WTC11 (cell line): Measurements from ENCODE around the gene EYA2. TPM values are rescaled to one million over a fixed set of nuclear protein-coding genes. Genes with fewer than 3 reads are reported as not detected.

Source experiments
- ATAC-seq: fragments of 200-7000 bp; cut with Tn5 transposase; 2 replicates; pipeline ENCODE4 v1.10.0; 2021; ENCODE audit warnings: mild to moderate bottlenecking, moderate library complexity
- CTCF ChIA-PET: fragments of 300-600 bp; sonication (Branson Sonifier 250); formaldehyde crosslinking; loops from one replicate; lab custom pipeline; 2021; ENCODE audit warnings: antibody characterized with exemption; lab: Charles Lee
- POLR2A ChIA-PET: fragments of 350-600 bp; sonication (Branson Sonifier 250); formaldehyde crosslinking; loops from one replicate; lab custom pipeline; 2021; ENCODE audit warnings: antibody characterized with exemption; lab: Charles Lee
- DNase-seq: peaks from one replicate; pipeline ENCODE4 v3.0.0; 2021; ENCODE audit warnings: low spot score
- H3K27ac Mint-ChIP-seq: 2 replicates; pipeline ENCODE4 v1.8.0; 2021; ENCODE audit warnings: mixed read lengths
- H3K27me3 Mint-ChIP-seq: 2 replicates; pipeline ENCODE4 v1.8.0; 2021; ENCODE audit warnings: low read depth, mild to moderate bottlenecking, moderate library complexity, mixed read lengths
- H3K36me3 Mint-ChIP-seq: 2 replicates; pipeline ENCODE4 v1.8.0; 2021; ENCODE audit warnings: mixed read lengths
- H3K4me1 Mint-ChIP-seq: 2 replicates; pipeline ENCODE4 v1.8.0; 2022; ENCODE audit warnings: mixed read lengths
- H3K4me3 Mint-ChIP-seq: 2 replicates; pipeline ENCODE4 v1.8.0; 2021; ENCODE audit warnings: mild to moderate bottlenecking, moderate library complexity, mixed read lengths
- H3K9me3 Mint-ChIP-seq: 2 replicates; pipeline ENCODE4 v1.8.0; 2021; ENCODE audit warnings: mixed read lengths
- ARID4B ChIP-seq: sonication (generic); formaldehyde crosslinking; IDR thresholded peaks from 2 replicates; pipeline ENCODE4 v1.8.0; 2023; ENCODE audit warnings: missing genetic modification reagents, mild to moderate bottlenecking, borderline replicate concordance
- ATF1 ChIP-seq: sonication (generic); formaldehyde crosslinking; IDR thresholded peaks from 2 replicates; pipeline ENCODE4 v1.8.1; 2023; ENCODE audit warnings: mild to moderate bottlenecking, moderate library complexity, missing genetic modification reagents
- CBFB ChIP-seq: sonication (generic); formaldehyde crosslinking; IDR thresholded peaks from 2 replicates; pipeline ENCODE4 v1.8.1; 2022; ENCODE audit warnings: mild to moderate bottlenecking, low read depth, missing genetic modification reagents
- CDX4 ChIP-seq: fragments of 250-450 bp; sonication (Bioruptor Pico); IDR thresholded peaks from 2 replicates; pipeline ENCODE4 v1.9.0; 2021; ENCODE audit warnings: moderate library complexity, mild to moderate bottlenecking, inconsistent platforms, borderline replicate concordance
- CREB1 ChIP-seq: sonication (generic); formaldehyde crosslinking; IDR thresholded peaks from 2 replicates; pipeline ENCODE4 v1.8.0; 2023; ENCODE audit warnings: mild to moderate bottlenecking, missing genetic modification reagents
- CREM ChIP-seq: sonication (generic); formaldehyde crosslinking; IDR thresholded peaks from 2 replicates; pipeline ENCODE4 v1.8.1; 2022; ENCODE audit warnings: mild to moderate bottlenecking, missing genetic modification reagents, moderate library complexity
- CTCF ChIP-seq: fragments of 200-600 bp; IDR thresholded peaks from 2 replicates; pipeline ENCODE4 v1.8.0; 2022; ENCODE audit warnings: antibody characterized with exemption
- ERG ChIP-seq: fragments of 250-450 bp; sonication (Bioruptor Pico); IDR thresholded peaks from 2 replicates; pipeline ENCODE4 v1.8.0; 2021; ENCODE audit warnings: mild to moderate bottlenecking
- FOXK1 ChIP-seq: sonication (generic); formaldehyde crosslinking; IDR thresholded peaks from 2 replicates; pipeline ENCODE4 v1.8.0; 2022; ENCODE audit warnings: mild to moderate bottlenecking, moderate library complexity, missing genetic modification reagents
- FOXP1 ChIP-seq: sonication (generic); formaldehyde crosslinking; IDR thresholded peaks from 2 replicates; pipeline ENCODE4 v1.8.0; 2022; ENCODE audit warnings: missing genetic modification reagents, mild to moderate bottlenecking, moderate library complexity, borderline replicate concordance
- GTF2I ChIP-seq: fragments of 250-450 bp; sonication (Bioruptor Pico); conservative IDR thresholded peaks from 2 replicates; pipeline ENCODE4 v1.4.0; 2021; ENCODE audit warnings: mild to moderate bottlenecking
- IRF1 ChIP-seq: sonication (generic); formaldehyde crosslinking; IDR thresholded peaks from 2 replicates; pipeline ENCODE4 v1.8.0; 2023; ENCODE audit warnings: missing genetic modification reagents
- MLX ChIP-seq: sonication (generic); formaldehyde crosslinking; IDR thresholded peaks from 2 replicates; pipeline ENCODE4 v1.8.1; 2023; ENCODE audit warnings: mild to moderate bottlenecking, missing genetic modification reagents, moderate library complexity
- NFYB ChIP-seq: sonication (generic); formaldehyde crosslinking; conservative IDR thresholded peaks from 2 replicates; pipeline ENCODE4 v1.8.0; 2022; ENCODE audit warnings: low read depth, missing genetic modification reagents
- OVOL2 ChIP-seq: fragments of 250-450 bp; sonication (Bioruptor Pico); IDR thresholded peaks from 2 replicates; pipeline ENCODE4 v1.9.0; 2021; ENCODE audit warnings: mild to moderate bottlenecking, borderline replicate concordance
- RELA ChIP-seq: sonication (generic); formaldehyde crosslinking; IDR thresholded peaks from 2 replicates; pipeline ENCODE4 v1.8.1; 2022; ENCODE audit warnings: missing genetic modification reagents, mild to moderate bottlenecking, borderline replicate concordance
- SMAD3 ChIP-seq: sonication (generic); formaldehyde crosslinking; IDR thresholded peaks from 2 replicates; pipeline ENCODE4 v1.8.0; 2022; ENCODE audit warnings: missing genetic modification reagents, mild to moderate bottlenecking, borderline replicate concordance
- USF1 ChIP-seq: sonication (generic); formaldehyde crosslinking; IDR thresholded peaks from 2 replicates; pipeline ENCODE4 v1.8.0; 2022; ENCODE audit warnings: mild to moderate bottlenecking, missing genetic modification reagents
- ZNF232 ChIP-seq: sonication (generic); formaldehyde crosslinking; IDR thresholded peaks from 2 replicates; pipeline ENCODE4 v1.8.0; 2022; ENCODE audit warnings: mild to moderate bottlenecking, missing genetic modification reagents
- ZNF423 ChIP-seq: fragments of 250-450 bp; sonication (Bioruptor Pico); IDR thresholded peaks from 2 replicates; pipeline ENCODE4 v2.1.2; 2022; ENCODE audit warnings: mild to moderate bottlenecking, moderate library complexity
- ZNF671 ChIP-seq: fragments of 250-450 bp; sonication (Bioruptor Pico); IDR thresholded peaks from 2 replicates; pipeline ENCODE4 v1.8.0; 2021; ENCODE audit warnings: mild to moderate bottlenecking
- total RNA-seq: library from RNA; stranded (reverse); gene quantifications from 3 replicates; pipeline ENCODE4 v1.2.3, GENCODE V29; 2021

The EYA2 gene
- total RNA-seq, 1 experiment from 2014 or later: 1.5 TPM

- ATAC-seq: no peak
- no peak overlapping the region for H3K27ac Mint-ChIP-seq
- H3K9me3 Mint-ChIP-seq: peaks cover 12% of the 10 kb centered on the region
- POLR2A ChIA-PET: no interaction called here
- CTCF ChIA-PET: no interaction called here
- H3K27me3 Mint-ChIP-seq: no peaks in the 10 kb centered on the region
- H3K36me3 Mint-ChIP-seq: no peaks in the 10 kb centered on the region
- no peak for DNase-seq
- no peak for TF ChIP-seq FOXK1 (CRISPR knock-in tag)
- TF ChIP-seq ZNF423 (CRISPR knock-in tag): no peak
- no peak for TF ChIP-seq ARID4B (CRISPR knock-in tag)
- TF ChIP-seq ERG (CRISPR knock-in tag): no peak
- TF ChIP-seq CTCF: no peak
- H3K4me1 Mint-ChIP-seq: no peaks in the 10 kb centered on the region
- no peak overlapping the region for H3K4me3 Mint-ChIP-seq
Observed at GRCh38 chr20:47029845-47030244, 135.2 kb downstream of the EYA2 start.

- H3K27me3 Mint-ChIP-seq: no peaks in the 10 kb centered on the region
- DNase-seq: no peak
- H3K4me3 Mint-ChIP-seq: no peak overlapping the region
- peaks cover 12% of the 10 kb centered on the region for H3K9me3 Mint-ChIP-seq
- TF ChIP-seq SMAD3 (CRISPR knock-in tag) (no peak), CREM (CRISPR knock-in tag) (no peak), RELA (CRISPR knock-in tag) (no peak), MLX (CRISPR knock-in tag) (no peak), CBFB (CRISPR knock-in tag) (no peak), ZNF671 (CRISPR knock-in tag) (no peak), OVOL2 (CRISPR knock-in tag) (no peak), USF1 (CRISPR knock-in tag) (no peak), ZNF232 (CRISPR knock-in tag) (no peak), CTCF (no peak), ATF1 (CRISPR knock-in tag) (no peak), GTF2I (CRISPR knock-in tag) (no peak), FOXK1 (CRISPR knock-in tag) (no peak), CREB1 (no peak), IRF1 (no peak), NFYB (no peak), FOXP1 (CRISPR knock-in tag) (no peak), CDX4 (CRISPR knock-in tag) (no peak)
- ChIA-PET CTCF (no interaction called here), POLR2A (no interaction called here)
- no peak overlapping the region for H3K27ac Mint-ChIP-seq
- H3K36me3 Mint-ChIP-seq: no peaks in the 10 kb centered on the region
- H3K4me1 Mint-ChIP-seq: no peaks in the 10 kb centered on the region
- ATAC-seq: no peak
Observed at GRCh38 chr20:47030271-47030810, 135.7 kb downstream of the EYA2 start.
